GM19025 (cell line): Measurements from ENCODE around the gene KIF25.

ENCODE experiments used
- ATAC-seq: cut with Tn5 transposase; IDR thresholded peaks from one replicate; pipeline ENCODE4 v1.9.1; 2021; ENCODE audit warnings: mild to moderate bottlenecking, low read depth, moderate library complexity; ENCODE audit not compliant: unreplicated experiment

Gene KIF25

DNA sequence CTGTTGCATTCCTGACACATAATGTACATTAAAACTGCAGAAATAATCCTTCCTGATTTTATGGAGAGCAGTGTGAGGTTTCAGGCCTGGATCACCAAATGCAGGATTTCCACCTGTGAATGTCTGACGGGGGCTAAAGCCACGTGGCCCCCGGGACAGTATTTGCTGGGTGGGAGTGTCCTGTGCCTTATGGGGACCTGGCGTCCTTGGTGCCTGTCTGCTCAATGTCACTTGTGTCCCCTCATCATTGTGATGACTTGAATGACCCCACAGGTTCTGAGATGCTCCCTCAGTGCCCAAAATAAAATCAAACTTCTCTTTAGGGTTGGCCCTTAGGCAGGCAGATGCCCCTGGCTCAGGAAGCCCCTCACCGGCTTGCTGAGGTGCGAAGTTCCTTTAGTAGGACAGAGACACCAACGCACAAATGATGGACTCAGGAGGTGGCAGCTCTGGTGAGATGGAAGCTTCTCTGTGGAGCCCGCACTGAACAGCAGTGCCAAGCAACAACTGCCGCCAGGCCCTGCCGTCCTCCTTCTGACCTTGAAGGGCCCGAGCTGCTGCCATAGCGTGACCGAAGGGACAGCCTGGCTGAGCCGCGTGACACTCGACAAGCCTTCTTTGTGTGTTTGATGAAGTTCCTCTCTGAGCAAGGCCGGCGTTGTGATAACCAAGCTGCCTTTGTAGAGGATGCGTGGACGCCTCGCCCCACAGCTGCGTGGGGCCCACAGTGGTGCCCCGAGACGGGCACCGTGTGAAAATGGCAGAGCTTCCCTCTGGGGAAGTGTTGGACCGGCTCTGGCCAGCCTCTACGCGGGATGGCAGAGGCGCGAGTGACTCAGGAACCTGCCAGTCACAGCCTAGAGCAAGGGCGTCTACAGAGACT is 50.6 kb downstream of the KIF25 start:
- ATAC-seq: no peak

DNA sequence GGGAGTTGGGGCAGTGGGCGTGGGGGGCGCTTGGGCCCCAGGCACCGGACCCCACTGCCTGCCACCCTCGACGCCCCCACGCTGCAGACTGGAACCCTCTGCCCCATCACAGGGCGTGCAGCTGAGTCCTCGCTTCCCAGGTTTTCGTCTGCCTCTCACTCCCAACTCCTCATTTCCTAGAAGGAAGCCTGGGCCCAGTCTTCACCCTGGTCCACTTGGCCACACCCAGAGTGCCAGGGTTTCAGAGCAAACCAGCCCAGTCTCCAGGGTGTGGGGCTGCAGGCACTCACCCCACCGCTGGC is 51.2 kb downstream of the KIF25 start:
- no peak for ATAC-seq

DNA sequence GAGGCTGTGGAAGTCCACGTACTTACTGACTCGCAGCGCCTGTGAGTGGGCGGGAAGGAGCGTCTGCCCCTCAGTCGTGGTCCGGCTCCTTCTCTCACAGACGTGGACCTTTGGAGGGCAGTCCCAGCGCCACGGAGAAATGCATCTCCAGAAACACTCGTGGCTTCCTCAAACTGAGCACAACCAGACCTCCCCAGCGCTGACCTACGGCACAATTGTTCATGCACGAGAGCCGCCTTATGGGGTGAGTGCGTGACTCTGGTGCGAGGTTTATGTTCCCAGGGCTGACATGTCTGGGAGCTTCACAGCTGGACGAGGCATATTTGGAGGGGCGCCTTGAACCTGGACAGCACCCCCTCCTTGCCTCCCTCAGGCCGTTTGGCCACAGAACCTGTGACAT is 51.8 kb downstream of the KIF25 start:
- no peak for ATAC-seq

DNA sequence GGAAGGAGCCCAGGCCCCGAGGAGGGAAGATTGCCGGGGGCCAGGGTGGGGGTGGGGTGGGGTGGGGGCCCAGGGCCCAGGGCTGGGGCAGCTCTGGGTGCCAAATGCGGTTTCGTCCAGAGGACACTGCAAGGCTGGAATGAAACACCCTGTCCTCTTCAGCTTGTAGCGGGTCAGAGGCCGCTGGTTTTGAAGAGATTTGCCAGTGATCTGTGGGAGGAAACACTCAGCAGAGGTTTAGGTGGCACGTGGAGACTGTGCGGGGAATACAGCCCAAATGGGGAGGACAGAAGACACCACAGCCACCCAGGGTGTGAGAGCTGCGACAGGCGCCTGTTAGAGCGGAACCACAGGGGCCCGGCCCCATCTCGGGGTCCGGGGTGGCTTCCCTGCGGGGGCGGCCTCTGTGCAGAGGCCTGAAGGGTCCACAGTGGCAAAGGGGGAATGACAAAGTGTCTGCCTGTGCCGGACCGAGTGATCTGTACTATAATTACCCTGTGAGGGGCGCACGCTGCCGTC is 52.3 kb downstream of the KIF25 start:
- no peak for ATAC-seq

DNA sequence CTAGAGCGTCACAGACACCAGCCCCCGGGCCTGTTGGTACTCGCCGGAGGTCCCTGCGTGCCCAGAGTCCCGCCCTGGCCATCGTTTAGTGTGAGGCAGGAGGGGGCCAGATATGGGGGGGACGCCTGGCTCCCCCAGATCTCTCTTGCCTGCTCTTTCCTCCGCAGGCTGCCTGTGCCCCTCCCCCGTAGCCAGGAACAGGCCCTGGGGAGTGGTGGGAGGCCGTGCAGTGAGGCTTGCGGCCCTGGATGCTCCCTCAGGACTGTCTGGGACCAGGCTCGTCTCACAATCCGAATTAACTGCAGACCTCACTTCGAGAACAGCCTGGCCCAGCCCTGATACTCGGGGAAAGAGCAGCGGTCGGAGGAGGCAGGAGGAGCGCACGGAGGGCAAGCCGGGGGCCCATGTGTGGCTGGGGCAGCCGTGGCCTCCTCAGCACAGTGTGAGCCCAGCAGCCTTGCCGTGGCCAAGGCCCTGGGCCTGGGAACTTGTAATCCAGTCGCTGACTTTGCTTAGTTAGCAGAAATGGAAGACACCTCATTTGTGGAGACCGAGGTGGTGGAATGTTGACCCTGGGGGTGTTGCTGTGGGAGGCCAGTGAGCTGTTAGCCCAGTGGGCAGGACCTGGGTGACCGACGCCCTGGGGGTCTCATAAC is 52.9 kb downstream of the KIF25 start:
- ATAC-seq: no peak

DNA sequence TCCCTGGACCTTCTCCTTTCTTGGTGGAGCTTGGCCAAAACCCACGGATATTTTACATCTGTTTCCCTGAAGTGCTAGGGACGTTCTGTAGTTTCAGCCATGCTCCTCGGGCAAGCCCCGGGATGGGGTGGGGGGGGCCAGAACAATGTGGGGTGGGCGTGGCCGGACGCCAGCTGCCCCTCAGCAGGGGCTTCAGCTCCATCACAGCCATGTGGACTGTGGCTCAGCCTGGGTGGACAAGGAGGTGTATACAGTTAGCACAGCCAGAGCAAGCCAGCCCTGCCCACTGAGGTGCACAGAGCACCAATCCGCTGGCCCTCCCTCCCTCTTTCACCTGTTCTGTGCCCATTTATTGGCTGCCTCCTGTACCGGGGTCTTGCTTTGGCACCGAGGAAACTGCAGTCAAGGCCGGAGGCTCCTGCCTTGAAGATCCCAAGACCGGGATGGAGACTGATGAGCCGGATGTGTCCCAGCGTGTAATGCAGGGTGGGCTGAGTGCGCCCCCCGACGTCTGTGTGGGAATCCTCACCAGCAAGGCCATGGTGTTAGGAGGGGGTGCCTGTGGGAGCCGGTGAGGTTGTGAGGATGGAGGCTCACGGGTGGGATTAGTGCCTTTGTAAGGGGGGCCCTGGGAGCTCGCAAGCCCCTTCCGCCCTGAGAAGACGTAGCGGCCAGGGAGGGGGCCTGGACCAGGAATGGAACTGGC is 53.6 kb downstream of the KIF25 start:
- no peak for ATAC-seq

DNA sequence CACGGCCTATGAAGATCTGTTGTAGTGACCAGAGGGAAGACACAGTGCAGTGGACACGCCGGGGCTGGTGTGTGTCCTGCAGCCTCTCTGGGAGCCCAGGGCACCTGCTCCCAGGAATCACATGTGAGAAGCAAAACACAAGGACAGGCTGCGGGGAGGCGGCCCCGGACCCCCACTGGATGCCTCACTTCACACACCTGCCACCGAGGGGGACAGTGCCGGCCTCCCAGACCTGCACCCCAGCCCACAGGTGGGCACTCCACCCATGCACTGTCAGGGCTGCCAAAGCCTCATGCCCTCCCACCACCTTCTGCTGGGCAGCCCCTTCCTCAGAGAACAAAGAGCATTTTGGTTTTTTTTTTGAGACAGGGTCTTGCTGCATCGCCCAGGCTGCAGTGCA is 54.2 kb downstream of the KIF25 start:
- ATAC-seq: no peak

DNA sequence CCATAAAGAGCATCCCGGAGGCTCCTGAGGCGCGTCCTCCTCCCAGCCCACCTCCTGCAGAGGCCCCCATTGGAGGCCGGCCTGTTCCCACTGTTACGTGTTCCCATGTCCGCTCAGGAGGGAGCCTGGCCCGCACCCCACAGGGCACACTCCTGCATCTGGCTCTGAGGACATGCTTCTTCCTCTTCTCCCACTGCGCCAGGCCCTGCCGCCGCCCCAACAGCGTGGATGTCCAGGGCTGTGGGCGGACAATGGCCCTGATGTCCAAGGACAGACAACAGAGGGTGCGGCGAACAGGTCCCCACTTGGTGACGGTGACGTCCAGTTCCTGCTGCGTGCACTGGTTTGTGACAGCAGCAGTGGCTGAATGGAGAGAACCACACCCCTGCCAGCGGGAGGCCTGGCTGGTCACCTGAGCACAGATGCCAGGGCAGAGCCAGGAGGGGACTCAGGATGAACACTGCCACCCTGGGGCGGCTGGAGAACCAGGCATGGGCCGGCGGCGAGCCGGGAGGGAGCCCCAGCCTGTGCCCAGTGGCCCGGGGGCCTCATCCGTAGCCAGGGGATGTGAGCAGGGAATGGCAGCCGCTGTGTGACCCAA is 54.9 kb downstream of the KIF25 start:
- ATAC-seq: no peak

DNA sequence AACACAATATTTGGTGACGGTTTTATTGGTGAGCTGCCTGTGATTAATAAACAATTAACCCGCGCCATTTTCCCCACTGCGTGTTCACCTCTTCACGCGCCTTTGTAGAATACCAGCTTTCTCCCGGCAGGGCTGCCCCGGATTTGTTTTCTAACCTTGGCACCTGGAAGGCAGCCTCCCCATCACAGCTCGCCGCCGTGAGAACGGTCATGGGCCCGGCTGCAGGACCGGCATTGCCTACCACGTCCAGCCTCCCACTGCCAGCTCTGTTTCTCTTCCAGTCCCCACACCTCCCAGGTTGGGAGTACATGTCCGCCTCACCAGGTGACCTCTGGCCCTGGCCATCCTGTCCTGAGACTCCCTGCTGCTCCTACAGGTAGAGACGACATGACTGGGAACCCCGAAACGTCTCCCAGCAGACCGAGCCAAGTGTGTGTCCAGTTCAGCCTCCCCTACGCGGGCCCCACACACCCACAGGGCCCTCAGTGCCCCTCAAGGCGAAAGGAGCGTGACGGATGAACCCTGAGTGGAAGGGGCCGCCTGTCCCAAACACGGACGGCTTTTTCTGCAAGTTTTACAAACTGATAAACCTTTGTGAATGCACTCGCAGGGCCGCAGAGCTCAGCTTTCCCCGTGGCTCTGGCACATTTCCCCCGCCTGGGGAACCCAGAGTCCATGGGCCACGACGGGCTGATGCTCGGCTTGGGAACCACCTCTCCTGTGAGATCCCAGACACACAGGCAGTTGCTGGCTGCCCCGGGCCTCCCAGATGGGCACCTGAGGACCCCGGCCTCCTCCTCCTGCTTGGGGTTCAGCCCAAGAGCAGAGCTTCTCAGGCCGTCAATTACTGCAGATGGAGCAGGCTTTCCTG is 55.9 kb downstream of the KIF25 start:
- ATAC-seq: no peak

DNA sequence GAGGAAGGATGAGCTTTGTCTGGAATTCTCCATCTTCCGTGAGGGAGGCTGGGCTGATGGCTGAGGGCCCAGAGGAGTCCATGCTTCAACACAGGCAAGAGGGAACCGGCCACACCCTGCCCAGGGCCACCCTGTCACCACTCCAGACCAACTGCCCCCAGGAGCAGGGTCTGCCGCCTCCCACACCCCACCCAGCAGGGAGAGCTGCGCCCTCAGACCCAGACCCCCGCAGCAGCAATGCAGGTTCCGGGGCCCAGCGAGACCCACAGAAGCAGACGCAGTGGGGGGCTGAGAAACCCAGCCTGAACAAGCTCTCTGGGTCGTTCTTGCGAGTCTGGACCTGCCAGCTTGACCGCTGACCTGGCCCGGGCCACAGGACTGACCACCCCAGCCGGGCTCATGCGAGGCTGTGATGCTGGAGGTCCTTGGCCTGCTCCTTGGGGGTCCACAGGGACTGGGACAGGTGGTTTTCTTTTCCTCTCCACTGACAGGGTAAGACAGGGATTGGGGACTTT is 56.5 kb downstream of the KIF25 start:
- ATAC-seq: no peak

DNA sequence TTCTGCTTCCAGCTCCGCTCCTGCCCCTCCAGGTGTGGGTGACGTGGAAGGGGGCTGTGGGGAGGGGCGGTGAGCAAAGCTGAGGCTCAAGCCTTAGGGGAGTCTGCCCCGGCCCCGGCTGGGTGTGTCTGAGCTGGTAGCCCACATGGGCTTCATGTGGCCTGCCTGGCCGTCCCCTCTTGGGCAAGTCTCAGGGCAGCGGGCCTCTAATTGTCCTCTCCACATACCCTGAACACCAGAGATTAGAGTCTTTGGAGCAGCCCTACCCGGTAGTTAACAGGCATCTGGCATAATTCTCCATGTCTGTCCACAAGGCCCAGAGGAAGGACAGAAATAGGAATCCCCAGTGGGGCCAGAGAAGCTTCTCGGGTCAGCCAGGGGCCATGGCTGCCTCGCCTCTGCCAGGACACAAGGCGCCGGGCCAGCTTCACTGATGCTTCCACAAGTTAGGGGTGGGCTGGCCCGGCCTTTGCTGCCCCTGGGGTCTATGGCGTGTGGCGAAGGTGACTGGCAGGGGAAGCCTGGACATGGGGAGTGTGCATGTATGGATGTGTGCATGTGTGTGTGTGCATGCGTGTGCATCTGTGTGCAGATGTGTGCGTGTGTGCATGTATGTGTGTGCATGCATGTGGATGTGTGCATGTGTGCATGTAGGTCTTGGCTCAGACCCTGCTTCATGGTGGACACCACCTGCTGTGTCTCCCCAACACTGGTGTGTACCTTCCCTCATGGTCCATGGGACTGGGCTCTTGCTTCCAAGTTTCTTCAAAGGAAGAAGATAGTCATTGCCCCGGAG is 57.5 kb downstream of the KIF25 start:
- ATAC-seq: no peak

DNA sequence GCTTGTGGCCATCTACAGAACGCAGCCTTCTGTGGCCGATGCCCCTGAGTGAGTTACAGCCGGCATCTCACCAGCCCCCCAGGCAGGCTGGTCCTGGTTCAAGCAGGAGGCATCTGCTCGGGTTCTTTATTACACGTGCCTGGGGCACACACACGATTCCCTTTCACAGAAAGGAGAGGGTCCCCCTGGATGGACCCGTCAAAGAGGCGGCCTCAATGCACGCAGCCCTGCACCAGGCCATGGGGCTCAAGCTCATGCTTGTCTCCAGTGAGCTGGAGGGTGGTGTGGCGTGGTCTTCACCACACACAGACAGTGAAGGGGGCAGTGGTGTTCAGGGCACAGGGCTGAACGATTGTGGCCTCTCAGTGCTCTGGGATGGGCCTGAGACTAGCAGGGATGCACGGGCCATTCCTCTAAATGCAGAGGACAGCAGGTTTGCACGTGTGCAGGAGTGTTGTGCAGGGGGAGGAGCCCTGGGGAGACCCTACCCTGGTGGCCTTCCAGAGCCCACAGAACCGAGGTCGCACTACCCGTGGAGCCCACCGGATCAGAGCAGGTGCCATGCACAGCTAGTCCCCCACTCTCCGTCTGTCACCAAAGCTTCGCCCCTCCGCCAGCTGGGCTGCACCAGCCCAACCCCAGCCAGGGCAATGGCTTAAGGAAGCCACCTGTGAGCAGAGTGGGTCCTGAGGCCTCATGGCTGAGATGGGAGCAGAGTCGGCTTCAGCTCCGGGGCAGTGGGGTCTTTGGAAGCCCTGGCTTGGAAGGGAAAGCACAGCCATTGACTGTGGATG is 58.4 kb downstream of the KIF25 start:
- no peak for ATAC-seq

DNA sequence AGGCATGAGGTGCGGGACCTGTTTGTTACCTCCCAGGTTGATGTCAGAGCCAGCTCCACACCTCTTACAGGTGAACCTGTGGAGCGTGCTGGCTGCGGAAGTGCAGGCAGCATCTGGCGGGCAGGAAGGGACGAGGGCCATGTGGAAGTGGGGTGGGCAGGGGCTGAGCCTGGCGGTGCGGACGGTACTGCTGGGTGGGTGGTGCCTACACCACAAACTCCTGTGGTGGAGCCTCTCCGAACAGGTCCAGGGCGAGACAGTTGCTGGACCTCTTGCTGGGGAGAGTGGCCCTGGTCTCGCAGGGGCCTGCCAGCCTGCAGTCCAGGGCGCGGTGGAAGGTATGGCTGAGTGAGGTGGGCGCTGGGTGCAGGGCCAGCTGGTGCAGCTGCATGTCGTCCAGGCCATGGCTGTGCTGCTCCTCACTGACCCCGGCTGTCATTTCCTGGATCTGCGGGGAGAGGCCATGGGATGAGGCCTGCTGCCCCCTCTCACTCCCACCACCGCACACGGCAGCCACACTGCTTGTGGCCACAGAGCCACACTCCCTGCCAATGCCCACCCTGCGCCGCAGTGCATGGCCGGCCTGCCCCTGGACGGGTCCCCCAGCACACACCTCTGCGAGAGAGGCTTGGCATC is 59.5 kb downstream of the KIF25 start:
- no peak for ATAC-seq

DNA sequence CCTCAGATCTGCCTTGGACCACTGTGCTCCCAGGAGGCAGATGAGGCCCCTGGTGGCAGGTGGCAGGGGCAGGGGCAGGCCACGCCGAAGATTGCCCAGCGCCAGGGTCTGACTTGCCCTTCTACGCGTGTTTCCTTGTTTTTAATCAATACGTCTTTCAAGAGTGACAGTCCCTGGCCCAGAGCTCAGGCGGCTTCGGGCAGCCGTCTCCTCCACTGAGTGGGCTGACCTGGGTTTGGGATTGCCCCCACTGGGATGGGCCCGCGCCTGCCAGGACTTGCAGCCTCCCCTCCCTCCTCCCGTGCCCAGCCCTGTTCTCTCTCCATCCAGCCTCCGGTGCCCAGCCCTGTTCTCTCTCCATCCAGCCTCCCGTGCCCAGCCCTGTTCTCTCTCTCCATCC is 60.4 kb downstream of the KIF25 start:
- no peak for ATAC-seq

DNA sequence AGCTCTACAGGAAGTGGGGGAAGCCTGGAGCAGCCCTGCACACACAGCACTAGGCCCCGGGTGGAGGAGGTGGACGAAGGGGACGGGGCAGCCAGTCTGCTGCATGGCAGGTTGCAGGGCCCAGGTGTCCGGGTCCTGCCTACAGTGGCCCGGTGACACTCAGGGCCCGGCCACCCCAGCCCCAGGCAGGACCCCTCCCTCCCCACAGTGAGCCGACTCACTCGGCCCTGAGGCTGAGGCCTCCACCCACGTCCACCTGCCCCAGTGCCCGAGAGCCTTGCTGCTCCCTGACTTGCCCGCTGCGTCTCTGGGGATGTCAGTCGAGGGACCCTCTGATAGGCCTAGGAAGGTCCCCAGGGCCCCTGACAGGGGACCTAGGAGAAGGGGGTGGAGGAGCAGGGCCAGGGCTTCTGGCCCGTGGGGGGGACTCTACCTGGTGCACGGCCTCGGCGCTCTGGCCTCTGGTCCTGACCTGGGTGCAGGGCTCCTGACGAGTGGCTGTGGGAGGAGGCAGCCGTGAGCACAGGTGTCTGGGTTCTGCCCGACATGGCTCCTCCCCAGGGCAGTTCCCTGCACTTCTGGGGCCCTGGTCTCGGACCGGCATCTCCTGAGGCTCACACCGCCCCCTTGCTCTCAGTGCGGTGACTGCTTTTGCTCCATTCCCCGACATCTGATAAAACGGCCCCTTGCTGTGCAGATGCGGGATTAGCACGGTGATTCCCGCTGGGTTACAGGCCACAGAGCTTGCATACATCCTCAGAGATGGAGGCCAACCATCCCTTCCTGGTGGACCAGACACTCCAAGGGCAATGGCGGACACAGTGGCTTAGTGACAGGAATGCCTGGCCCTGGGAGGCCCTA is 61.5 kb downstream of the KIF25 start:
- no peak for ATAC-seq

DNA sequence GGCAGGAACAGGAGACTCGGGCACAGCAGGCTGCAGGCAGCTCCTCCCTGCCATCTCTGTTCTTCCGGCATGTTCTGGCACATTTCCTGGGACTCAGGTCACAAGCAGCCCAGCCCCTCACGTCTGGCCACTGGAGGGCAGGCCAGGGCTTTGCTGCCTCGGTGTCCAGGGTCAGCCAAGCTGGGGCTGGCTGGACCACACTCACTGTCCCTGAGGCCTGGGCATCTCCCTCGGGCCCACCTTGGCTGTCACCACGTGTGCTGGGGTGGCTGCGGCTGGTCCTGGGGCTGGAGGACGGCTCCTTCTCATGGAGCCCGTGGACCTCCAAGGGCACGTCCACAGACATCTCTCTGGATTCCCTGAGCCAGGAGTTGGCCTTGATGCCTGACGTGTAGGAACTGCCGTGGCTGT is 63.1 kb downstream of the KIF25 start:
- no peak for ATAC-seq
